Heart left ventricle (tissue), 16 donors: ENCODE results near the gene ABCA10. TPM values are rescaled to one million over a fixed set of nuclear protein-coding genes. Genes with fewer than 3 reads are reported as not detected.

ENCODE experiments used
- ATAC-seq, 4 donors: fragments of 200-7000 bp; cut with Tn5 transposase; one replicate each; pipeline ENCODE4 v1.9.1; 2020 to 2022; ENCODE audit warnings: moderate library complexity in 4 of 4, mild to moderate bottlenecking in 3 of 4, moderate number of reproducible peaks in 1 of 4
- DNase-seq, 5 donors: peaks; one replicate each; pipeline ENCODE4 v3.0.0-alpha.2; 2020
- H3K27ac ChIP-seq, 12 donors: fragments of 200-600 bp; sonication (generic) in 4 of 12; one replicate each; pipeline versions ENCODE4 v1.5.0 to v1.8.0; 2016 to 2022; ENCODE audit warnings: mild to moderate bottlenecking in 2 of 12
- H3K27me3 ChIP-seq, 9 donors: fragments of 200-600 bp; sonication (generic) in 2 of 9; one replicate each; pipeline versions ENCODE4 v1.5.1 to v1.8.0; 2016 to 2022; ENCODE audit warnings: mild to moderate bottlenecking in 3 of 9
- H3K36me3 ChIP-seq, 9 donors: fragments of 200-600 bp; sonication (generic) in 2 of 9; one replicate each; pipeline versions ENCODE4 v1.5.0 to v1.8.0; 2018 to 2022; ENCODE audit warnings: mild to moderate bottlenecking in 2 of 9
- H3K4me1 ChIP-seq, 12 donors: fragments of 200-600 bp; sonication (generic) in 4 of 12; one replicate each; pipeline versions ENCODE4 v1.5.0 to v1.8.0; 2016 to 2022; ENCODE audit warnings: mild to moderate bottlenecking in 3 of 12
- H3K4me3 ChIP-seq, 12 donors: fragments of 200-600 bp; sonication (generic) in 4 of 12; one replicate each; pipeline versions ENCODE4 v1.5.0 to v1.8.0; 2017 to 2022; ENCODE audit warnings: mild to moderate bottlenecking in 9 of 12, moderate library complexity in 4 of 12
- H3K9me3 ChIP-seq, 12 donors: fragments of 200-600 bp; sonication (generic) in 4 of 12; one replicate each; pipeline versions ENCODE4 v1.5.0 to v1.8.0; 2016 to 2022; ENCODE audit warnings: mild to moderate bottlenecking in 1 of 12
- POLR2A ChIP-seq, 2 donors: fragments of 450-650 bp; IDR thresholded peaks; one replicate each; pipeline ENCODE4 v1.6.1; 2017; ENCODE audit warnings: antibody characterized with exemption in 2 of 2, mild to moderate bottlenecking in 2 of 2, moderate library complexity in 2 of 2
- WGBS, 4 donors: extraction: QIAGEN DNeasy Blood & Tissue Kit in 2 of 4; methylation state at CpG; one replicate each; pipeline versions ENCODE4 v1.1.5 to v1.1.7; 2013 to 2018; 5-methylcytosine and 5-hydroxymethylcytosine counted together
- intact Hi-C, 10 donors: fragments of 100-400 bp; cut with DNase I; formaldehyde crosslinking; loops; one replicate each; pipeline versions ENCODE4 v1.11.1 to v1.14.2; 2022
- polyA plus RNA-seq, 2 donors: library from polyadenylated mRNA; stranded (reverse); fragments of 200-250 nt; gene quantifications; one replicate each; pipeline ENCODE4 v1.2.3, GENCODE V29; 2013
- total RNA-seq, 9 donors: library from RNA; depleted of rRNA in 2 of 9; stranded (reverse); fragments of >200 nt in 2 of 9; fragmentation: NEBNext Ultra II Directional in 3 of 9; extraction: Animal tissue kit (Norgen Biotek cat#: 25700) in 3 of 9; gene quantifications; one replicate each; pipeline versions ENCODE4 v1.1.0 to v1.2.4, GENCODE V29; 2016 to 2023
- TF ChIP-seq, protein P1 (sequence below), 12 donors: fragments of 200-600 bp; sonication (generic) in 4 of 12; IDR thresholded peaks; one replicate each; pipeline versions ENCODE4 v1.5.0 to v1.8.0; 2018 to 2022; ENCODE audit warnings: antibody characterized with exemption in 12 of 12, mild to moderate bottlenecking in 5 of 12
- donor health status: ischemic (EF 13 %, LVEDD 7.1; RV severe dilation, severe dysfunction).
- donor health status: healthy with polysubstance abuse.
- donor health status: DM: no; HTN: yes; CAD: no.
- donor health status: DM: no; HTN: no; CAD: no.
- donor health status: ischemic (EF 25% LVEDD 6.9; RV normal size, moderate dysfunction).
- donor health status: ischemic (EF 25% LVEDD 5.7; RV mildly dilated, moderate dysfunction).
- donor health status: healthy.
- donor health status: DM: yes; HTN: yes; CAD: no.
- donor health status: ischemic (EF 35%, LVEDD 5.7; RV mildly dilated, moderate dysfunction).
- donor health status: nonischemic (EF 11% LVEDD 7.7; RV severe dilation, severe dysfunction).
- donor health status: DM: yes; HTN: yes; CAD: no.
- donor health status: PGD.
- donor health status: ischemic (EF 29% LVEDD 5.4; RV normal size, mild dysfunction).
- donor health status: nonischemic (EF 23%, LVEDD 6.1; RV moderate dilation, normal function).

The ABCA10 gene
- total and polyA plus RNA-seq, 11 donors, result 0.58 to 13.8 (median 2.0) TPM

DNA sequence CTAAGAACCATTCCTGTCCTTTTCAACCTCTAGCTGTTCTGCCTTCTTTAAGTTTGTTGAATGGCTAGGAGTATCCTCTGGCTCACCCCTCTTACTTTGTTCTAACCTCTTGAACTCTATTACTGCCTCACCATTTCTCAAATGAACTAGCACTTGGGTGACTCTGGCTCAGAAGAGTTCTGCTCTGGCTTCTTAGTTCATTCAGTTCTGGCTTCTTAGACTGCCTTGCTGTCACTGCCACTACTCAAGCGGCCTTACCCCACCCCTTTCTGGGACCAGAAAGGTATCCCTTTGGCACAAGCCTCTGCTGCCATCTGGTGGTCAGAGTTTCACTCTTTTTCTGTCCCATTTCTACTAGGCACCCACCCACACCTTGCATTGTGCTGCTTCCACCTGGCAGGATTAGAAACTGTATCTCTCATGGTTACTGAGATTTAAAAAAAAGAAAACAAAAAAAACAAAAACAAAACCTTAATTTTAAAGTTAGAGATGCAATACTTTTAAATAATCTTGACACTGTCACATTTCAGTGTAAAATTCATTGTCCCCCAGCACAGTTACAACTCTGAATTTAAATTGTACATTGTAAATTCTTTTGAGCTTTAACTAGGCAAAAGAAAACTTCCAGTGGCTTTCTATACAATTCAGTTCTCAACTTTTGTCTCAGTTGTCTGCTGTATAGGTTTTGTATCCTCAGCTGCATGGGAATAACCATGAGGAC lies 6.9 kb upstream of the ABCA10 start:
- peak overlapping the region in 1 of 12 donors; percentile 9 for H3K27ac ChIP-seq
- peak; percentile 68 to 82 (median 80) for DNase-seq
- peak; percentile 79 to 95 (median 93) for ATAC-seq
- H3K9me3 ChIP-seq, result peaks cover 0 to 28% (median 6%) of the 10 kb centered on the region in 12 donors
- no peak overlapping the region for H3K4me3 ChIP-seq
- TF ChIP-seq POLR2A (IDR thresholded peaks at IDR 0.05), result no peak
- TF ChIP-seq, protein P1, sequence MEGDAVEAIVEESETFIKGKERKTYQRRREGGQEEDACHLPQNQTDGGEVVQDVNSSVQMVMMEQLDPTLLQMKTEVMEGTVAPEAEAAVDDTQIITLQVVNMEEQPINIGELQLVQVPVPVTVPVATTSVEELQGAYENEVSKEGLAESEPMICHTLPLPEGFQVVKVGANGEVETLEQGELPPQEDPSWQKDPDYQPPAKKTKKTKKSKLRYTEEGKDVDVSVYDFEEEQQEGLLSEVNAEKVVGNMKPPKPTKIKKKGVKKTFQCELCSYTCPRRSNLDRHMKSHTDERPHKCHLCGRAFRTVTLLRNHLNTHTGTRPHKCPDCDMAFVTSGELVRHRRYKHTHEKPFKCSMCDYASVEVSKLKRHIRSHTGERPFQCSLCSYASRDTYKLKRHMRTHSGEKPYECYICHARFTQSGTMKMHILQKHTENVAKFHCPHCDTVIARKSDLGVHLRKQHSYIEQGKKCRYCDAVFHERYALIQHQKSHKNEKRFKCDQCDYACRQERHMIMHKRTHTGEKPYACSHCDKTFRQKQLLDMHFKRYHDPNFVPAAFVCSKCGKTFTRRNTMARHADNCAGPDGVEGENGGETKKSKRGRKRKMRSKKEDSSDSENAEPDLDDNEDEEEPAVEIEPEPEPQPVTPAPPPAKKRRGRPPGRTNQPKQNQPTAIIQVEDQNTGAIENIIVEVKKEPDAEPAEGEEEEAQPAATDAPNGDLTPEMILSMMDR (IDR thresholded peaks at IDR 0.05), result peak; percentile 63 to 85 (median 76)
- H3K4me1 ChIP-seq, result peaks cover 0 to 7% (median 0%) of the 10 kb centered on the region in 12 donors
- WGBS, 4 donors, result 3 to 14% (median 6%) methylated on average over 1 of the region's 1 CpG
- no peaks in the 10 kb centered on the region for H3K36me3 ChIP-seq
- intact Hi-C loops, result loop anchor here in 9 of 10 donors (1.0 to 10.0 kb wide), 6 partner anchors 261 to 463 kb away; no protein-coding TSS in a partner anchor
- H3K27me3 ChIP-seq, result no peaks in the 10 kb centered on the region

DNA sequence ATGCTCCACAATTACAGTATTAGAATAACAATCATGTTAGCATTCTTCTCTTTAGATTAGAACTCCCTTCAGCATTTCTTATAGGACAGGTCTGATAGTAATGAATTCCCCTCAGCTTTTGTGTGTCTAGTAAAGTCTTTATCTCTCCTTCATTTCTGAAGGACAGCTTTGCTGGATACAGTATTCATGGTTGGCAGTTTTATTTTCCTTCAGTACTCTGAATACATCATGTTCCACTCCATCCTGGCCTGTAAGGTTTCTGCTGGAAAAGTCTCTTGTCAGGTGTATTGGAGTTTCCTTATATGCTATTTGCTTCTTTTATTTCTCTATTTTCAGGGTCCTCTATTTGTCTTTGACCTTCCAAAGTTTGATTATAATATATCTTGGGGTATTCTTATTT lies 4.0 kb upstream of the ABCA10 start:
- H3K27ac ChIP-seq, result no peak overlapping the region
- TF ChIP-seq POLR2A (IDR thresholded peaks at IDR 0.05), result no peak
- TF ChIP-seq, protein P1 (IDR thresholded peaks at IDR 0.05), result no peak
- intact Hi-C loops, result loop anchor here in 2 of 10 donors (5.0 to 10.0 kb wide), 2 partner anchors 258 to 455 kb away; no protein-coding TSS in a partner anchor
- H3K4me1 ChIP-seq, result peaks cover 0 to 16% (median 0%) of the 10 kb centered on the region in 12 donors
- no peaks in the 10 kb centered on the region for H3K36me3 ChIP-seq
- no peak for ATAC-seq
- peaks cover 0 to 35% (median 6%) of the 10 kb centered on the region in 12 donors for H3K9me3 ChIP-seq
- DNase-seq, result no peak
- no peaks in the 10 kb centered on the region for H3K27me3 ChIP-seq
- no peak overlapping the region for H3K4me3 ChIP-seq

DNA sequence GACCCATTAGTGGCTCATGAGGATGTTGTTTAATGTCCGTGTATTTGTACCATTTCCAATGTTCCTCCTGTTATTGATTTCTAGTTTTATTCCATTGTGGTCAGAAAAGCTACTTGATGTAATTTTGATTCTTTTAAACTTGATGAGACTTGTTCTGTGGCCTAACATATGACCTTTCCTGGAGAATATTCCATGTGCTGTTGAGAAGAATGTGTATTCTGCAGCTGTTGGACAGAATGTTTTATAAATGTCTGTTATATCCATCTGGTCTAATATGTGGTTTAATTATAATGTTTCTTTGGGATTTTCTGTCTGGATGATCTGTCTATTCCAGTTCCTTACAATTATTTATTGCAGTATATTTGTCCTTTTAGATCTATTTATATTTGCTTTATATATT lies 2.9 kb upstream of the ABCA10 start:
- intact Hi-C loops, result loop anchor here in 2 of 10 donors (5.0 to 10.0 kb wide), 2 partner anchors 257 to 454 kb away; no protein-coding TSS in a partner anchor
- no peak for ATAC-seq
- 74 to 88% (median 81%) methylated on average over 1 of the region's 1 CpG for WGBS, 4 donors

DNA sequence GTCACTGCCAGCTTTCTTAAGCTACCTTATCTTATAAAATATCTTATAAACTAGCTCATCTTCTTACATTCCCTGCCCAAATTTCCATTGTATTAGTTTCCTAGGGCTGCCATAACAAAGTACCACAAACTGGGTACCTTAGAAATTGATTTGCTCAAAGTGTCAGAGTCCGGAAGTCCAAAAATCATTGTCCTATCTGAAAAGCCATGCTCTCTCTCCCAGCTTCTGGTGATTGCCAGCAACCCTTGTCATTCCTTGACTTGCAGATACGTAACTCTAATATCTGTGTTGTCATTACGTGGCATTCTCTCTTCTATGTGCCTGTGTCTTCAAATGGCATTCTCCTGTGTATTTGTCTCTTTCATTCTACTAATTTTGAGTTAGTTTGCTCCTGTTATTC lies 2.3 kb upstream of the ABCA10 start:
- no peak overlapping the region for H3K27ac ChIP-seq

More for the DNA sequence above, 2.9 kb upstream of the ABCA10 start:
- TF ChIP-seq, protein P1 (IDR thresholded peaks at IDR 0.05), result no peak
- TF ChIP-seq POLR2A (IDR thresholded peaks at IDR 0.05), result no peak
- H3K27ac ChIP-seq, result no peak overlapping the region
- no peaks in the 10 kb centered on the region for H3K27me3 ChIP-seq
- H3K9me3 ChIP-seq, result peaks cover 0 to 35% (median 6%) of the 10 kb centered on the region in 12 donors
- DNase-seq, result no peak
- peaks cover 0 to 16% (median 0%) of the 10 kb centered on the region in 12 donors for H3K4me1 ChIP-seq
- H3K4me3 ChIP-seq, result no peak overlapping the region
- H3K36me3 ChIP-seq, result no peaks in the 10 kb centered on the region

More for the DNA sequence above, 2.3 kb upstream of the ABCA10 start:
- H3K9me3 ChIP-seq, result peaks cover 0 to 35% (median 6%) of the 10 kb centered on the region in 12 donors
- H3K4me3 ChIP-seq, result no peak overlapping the region
- intact Hi-C loops, result loop anchor here in 2 of 10 donors (5.0 to 10.0 kb wide), 2 partner anchors 256 to 454 kb away; no protein-coding TSS in a partner anchor
- ATAC-seq (no peak), DNase-seq (no peak)
- H3K36me3 ChIP-seq, result no peaks in the 10 kb centered on the region
- no peak for TF ChIP-seq POLR2A (IDR thresholded peaks at IDR 0.05)
- TF ChIP-seq, protein P1 (IDR thresholded peaks at IDR 0.05), result no peak
- peaks cover 0 to 16% (median 0%) of the 10 kb centered on the region in 12 donors for H3K4me1 ChIP-seq
- WGBS, 4 donors, result 81 to 93% (median 89%) methylated on average over 3 of the region's 3 CpGs
- H3K27me3 ChIP-seq, result no peaks in the 10 kb centered on the region
